ENCODE measurements around the gene CHST11. TPM values are rescaled to one million over a fixed set of nuclear protein-coding genes. Genes with fewer than 3 reads are reported as not detected.
A peak's percentile ranks its signal among the peaks of the same experiment; 100 is the strongest.

CHST11 gene
- total and polyA plus RNA-seq, 9 of the 15 experiments (the other 6 are each of a cell fraction or from before 2014, with no cell fraction given): 2.3 to 38.7 (median 15.0) TPM

- no peak for TF ChIP-seq HMBOX1 (IDR thresholded peaks at IDR 0.05)
- TF ChIP-seq FOXP1 (CRISPR knock-in tag; IDR thresholded peaks at IDR 0.05): no peak
- no peak for TF ChIP-seq USF1 (CRISPR knock-in tag; IDR thresholded peaks at IDR 0.05)
- no peak for TF ChIP-seq ADNP (tag; IDR thresholded peaks at IDR 0.05)
- no peak for TF ChIP-seq CXXC5 (CRISPR knock-in tag; IDR thresholded peaks at IDR 0.05)
- no peak for TF ChIP-seq CBX1 (IDR thresholded peaks at IDR 0.05; ENCODE audit: low read depth)
- no peak for TF ChIP-seq PHF20 (IDR thresholded peaks at IDR 0.05; ENCODE audit: partially characterized antibody)
- TF ChIP-seq HIVEP1 (CRISPR knock-in tag; IDR thresholded peaks at IDR 0.05): no peak
These were observed 353.1 kb downstream of the CHST11 start (continued) for GRCh38 chr12:104809706-104810385.

Small RNAs within 50 kb of the gene (microRNA-seq; reads per million reads assigned to microRNA genes)
- gene MIR3922 (ENCODE audit: borderline microRNAs expressed): 3.6 reads per million, percentile 39 among the genes with 10 or more reads in this experiment

Small RNAs within 50 kb of the gene (small RNA-seq; reads per million reads assigned to genes)
- 8.7 reads per million, percentile 95 among the genes with 10 or more reads in this experiment for gene MIR3922

Other genes starting within 250 kb of the CHST11 start
- 126 TPM in 2 replicates for gene TXNRD1, start 241.2 kb upstream of the CHST11 start, total RNA-seq (2014; rRNA removed)
- gene TXNRD1, start 241.2 kb upstream of the CHST11 start, total RNA-seq (2014; rRNA removed; fragmentation: Illumina TruSeq; extraction: Trizol): 168 and 187 TPM in 2 replicates
- gene TXNRD1, start 241.2 kb upstream of the CHST11 start, total RNA-seq (2015; rRNA removed; fragmentation: Illumina TruSeq; extraction: Trizol): 135 and 146 TPM in 2 replicates
- 152 and 169 TPM in 2 replicates for gene TXNRD1, start 241.2 kb upstream of the CHST11 start, total RNA-seq (2021)
- gene TXNRD1, start 241.2 kb upstream of the CHST11 start, polyA plus RNA-seq (2011; rRNA removed): 160 and 186 TPM in 2 replicates
- 132 and 136 TPM in 2 replicates for gene TXNRD1, start 241.2 kb upstream of the CHST11 start, polyA plus RNA-seq (2014; fragmentation: Illumina TruSeq; extraction: Trizol)
- 100 to 1,000 TPM; 114 to 189 TPM for gene TXNRD1, start 241.2 kb upstream of the CHST11 start, polyA plus RNA-seq (2014; fragmentation: Nextera tagmentation; extraction: Ambion mirVana)
- 107 and 108 TPM in 2 replicates for gene TXNRD1, start 241.2 kb upstream of the CHST11 start, polyA plus RNA-seq (2014; rRNA removed)
- gene EID3, start 153.2 kb upstream of the CHST11 start, total RNA-seq (2014; rRNA removed): 1.2 TPM in 2 replicates
- 3.2 and 3.4 TPM in 2 replicates for gene EID3, start 153.2 kb upstream of the CHST11 start, total RNA-seq (2014; rRNA removed; fragmentation: Illumina TruSeq; extraction: Trizol)
- 3.5 TPM in 2 replicates for gene EID3, start 153.2 kb upstream of the CHST11 start, total RNA-seq (2015; rRNA removed; fragmentation: Illumina TruSeq; extraction: Trizol)
- gene EID3, start 153.2 kb upstream of the CHST11 start, total RNA-seq (2021): 1.1 and 1.9 TPM in 2 replicates
- 0.41 and 0.42 TPM in 2 replicates for gene EID3, start 153.2 kb upstream of the CHST11 start, polyA plus RNA-seq (2011; rRNA removed)
- 0.10 and 0.24 TPM in 2 replicates for gene EID3, start 153.2 kb upstream of the CHST11 start, polyA plus RNA-seq (2014; fragmentation: Illumina TruSeq; extraction: Trizol)
- under 1 TPM; 0.07 to 0.21 TPM for gene EID3, start 153.2 kb upstream of the CHST11 start, polyA plus RNA-seq (2014; fragmentation: Nextera tagmentation; extraction: Ambion mirVana)
- gene EID3, start 153.2 kb upstream of the CHST11 start, polyA plus RNA-seq (2014; rRNA removed): 0.41 and 0.78 TPM in 2 replicates